Hematopoietic multipotent progenitor cell treated with erythropoietin and hydrocortisone succinate and interleukin-3 and kit ligand, for 6 days (in vitro differentiated cells): ENCODE data around the gene SEPHS2.
"Not testable (repeated sequence)": the region's sequence is repeated elsewhere in the genome, so short reads cannot be mapped to it uniquely, and the experiment has no call there.

Source experiments
- DNase-seq: peaks from one replicate; pipeline ENCODE4 v3.0.0-alpha.2; 2015

The SEPHS2 gene

DNA sequence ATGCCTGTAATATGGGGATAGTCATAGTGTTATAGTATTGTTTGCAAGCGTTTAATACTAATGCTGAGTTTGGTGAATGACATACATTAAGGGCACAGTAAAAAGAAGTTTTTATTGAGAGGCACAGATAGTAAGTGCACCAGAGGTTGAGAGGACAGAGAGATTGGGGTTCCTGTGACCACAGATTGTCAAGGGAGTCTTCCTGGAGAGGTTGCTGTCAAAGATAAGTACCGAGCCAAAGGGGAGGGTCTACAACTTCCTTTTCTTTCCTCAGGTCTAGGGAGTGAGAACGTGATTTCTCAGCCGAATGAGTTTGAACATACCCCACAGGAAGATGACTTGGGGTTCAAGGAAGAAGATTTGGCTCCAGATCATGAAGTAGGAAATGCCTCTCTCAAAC, 48.6 kb downstream of the SEPHS2 start:
- DNase-seq: peak; percentile 65

DNA sequence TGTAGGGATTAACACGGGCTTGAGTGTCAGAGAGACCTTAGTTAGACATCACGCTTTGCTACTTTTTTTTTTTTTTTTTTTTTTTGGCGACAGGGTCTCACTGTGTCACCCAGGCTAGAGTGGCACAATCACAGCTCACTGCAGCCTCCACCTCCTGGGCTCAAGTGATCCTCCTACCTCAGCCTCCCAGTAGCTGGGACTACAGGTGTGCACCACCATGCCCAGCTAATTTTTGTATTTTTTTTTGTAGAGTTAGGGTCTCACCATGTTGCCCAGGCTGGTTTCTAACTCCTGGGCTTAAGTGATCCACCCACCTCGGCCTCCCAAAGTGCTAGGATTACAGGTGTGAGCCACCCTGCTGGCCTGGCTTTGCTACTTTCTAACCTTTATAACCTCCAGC, 49.0 kb downstream of the SEPHS2 start:
- not testable (repeated sequence) for DNase-seq

- peak; percentile 57 for DNase-seq
Observed at GRCh38 chr16:30395992-30396585, 49.6 kb downstream of the SEPHS2 start.

DNA sequence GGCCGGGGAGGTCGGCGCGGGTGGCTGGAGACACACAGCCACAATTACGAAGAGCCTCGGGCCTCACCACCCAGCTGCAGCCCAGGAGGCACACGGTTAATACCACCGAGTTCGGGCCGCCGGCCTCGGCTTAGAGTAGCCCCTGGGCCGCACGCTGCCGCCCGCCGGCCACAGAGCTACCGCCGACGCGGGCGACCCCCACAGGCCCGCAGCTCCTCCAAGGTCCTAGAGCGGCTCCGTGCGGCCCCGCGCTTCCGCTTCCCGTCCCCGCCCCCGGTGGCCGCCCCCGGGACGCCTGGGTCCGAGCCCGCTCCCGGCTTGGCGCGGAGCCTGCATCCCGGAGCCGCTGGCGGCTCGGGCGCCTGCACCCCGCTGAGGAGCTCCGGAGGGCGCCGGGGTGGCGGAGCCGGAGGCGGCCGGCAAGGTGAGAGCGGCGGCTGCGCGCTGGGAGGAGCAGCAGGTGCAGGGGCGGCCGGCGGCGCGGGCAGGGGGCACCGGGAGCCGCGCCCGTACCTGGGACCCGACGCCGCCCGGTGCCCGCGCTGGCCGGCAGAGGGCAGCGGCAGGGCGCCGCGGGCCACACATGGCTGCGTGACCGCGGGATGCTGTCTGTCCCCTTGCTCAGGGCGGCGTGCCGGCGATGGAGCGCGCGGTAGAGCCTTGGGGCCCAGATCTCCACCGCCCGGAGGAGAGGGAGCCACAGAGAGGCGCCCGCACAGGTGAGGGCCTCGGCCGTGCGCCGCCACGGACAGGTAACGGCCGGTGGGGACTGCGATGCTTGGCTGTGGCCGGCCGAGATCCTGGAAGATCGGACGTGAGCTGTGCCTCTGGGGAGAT, 50.3 kb downstream of the SEPHS2 start, which contains the start of gene ZNF48:
TSS of gene ZNF48 (plus strand) at position 266 of the 837 bp plus-strand sequence. CDS start at position 641, 375 bp downstream.
- DNase-seq: peak; percentile 86

DNA sequence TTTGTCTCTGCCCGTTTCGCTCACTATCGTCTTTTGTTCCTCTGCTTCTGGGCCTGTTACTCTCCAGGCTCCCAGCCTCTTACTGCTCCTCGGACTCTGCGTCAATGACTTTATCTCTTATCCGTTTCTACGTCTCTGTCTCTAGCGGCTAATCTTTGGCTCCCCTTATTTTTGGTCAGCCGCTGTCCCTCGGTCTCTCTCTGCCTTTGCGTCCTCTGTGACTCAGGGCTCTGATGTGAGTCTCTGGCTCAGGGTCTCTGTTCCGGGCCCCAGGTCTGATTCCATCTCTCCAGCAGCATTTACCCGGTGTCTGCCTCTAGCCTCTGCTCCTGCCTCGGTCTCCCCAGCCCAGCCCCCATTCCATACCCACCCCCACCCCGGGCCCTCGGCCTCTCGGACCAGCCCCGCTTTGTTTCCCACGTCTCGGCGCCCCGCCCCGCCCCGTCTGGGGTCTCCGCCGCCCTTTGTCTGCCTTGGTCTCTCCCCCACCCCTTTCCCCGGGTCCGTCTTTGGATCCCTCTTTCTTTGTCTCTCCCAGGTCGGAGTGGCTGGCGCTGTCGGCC, 51.0 kb downstream of the SEPHS2 start:
- peak; percentile 51 for DNase-seq
